GM19238 (cell line): Measurements from ENCODE around the gene MICAL3.

ENCODE experiments used
- DNase-seq: peaks from one replicate; pipeline ENCODE4 v3.0.0; 2011; ENCODE audit warnings: low spot score; ENCODE audit not compliant: insufficient read length

MICAL3 gene

DNA sequence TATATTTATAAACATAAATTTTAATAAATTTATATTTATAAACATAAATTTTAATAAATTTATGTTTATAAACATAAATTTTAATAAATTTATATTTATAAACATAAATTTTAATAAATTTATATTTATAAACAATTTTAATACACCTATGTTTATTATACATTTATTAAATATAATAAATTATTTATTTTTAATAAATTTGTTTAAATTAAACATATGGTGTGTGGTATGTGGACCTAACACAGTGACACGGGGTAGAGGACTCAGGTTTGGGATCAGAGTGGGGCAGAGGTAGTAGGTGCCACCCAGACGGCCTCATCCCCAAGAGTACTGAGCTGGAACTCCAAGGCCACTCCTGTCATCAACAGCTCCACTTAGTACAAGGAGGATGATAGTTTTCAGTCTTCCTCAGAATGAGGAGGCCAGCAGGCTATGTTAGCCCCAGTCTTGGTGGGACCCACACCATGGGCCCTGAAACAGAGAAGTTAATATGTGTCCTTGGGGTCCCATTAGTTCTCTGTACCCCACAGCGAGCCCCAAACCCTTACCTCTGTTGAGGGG is 203.4 kb downstream of the MICAL3 start:
- no peak for DNase-seq

- DNase-seq: no peak
Observed at GRCh38 chr22:17818649-17819048, 205.7 kb downstream of the MICAL3 start.

DNA sequence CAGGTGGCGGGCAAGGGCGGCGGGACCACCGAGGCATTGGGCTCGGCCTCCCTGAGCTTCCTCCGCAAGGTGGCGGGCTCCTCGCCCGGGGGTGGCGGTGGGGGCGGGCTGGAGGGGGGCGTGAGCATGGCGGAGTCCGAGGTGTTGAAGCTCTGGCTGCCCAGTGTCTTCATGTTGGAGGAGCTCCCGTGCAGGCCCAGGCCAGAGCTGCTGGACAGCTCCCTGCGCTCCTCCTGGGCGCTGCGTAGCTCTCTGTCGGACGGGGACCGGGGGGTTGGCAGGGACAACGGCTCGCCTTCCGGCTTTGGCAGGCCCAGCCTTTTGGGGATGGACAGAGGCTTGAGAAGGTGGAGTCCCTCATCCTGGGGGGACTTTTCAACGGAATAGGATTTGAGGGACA is 206.2 kb downstream of the MICAL3 start:
- DNase-seq: no peak

DNA sequence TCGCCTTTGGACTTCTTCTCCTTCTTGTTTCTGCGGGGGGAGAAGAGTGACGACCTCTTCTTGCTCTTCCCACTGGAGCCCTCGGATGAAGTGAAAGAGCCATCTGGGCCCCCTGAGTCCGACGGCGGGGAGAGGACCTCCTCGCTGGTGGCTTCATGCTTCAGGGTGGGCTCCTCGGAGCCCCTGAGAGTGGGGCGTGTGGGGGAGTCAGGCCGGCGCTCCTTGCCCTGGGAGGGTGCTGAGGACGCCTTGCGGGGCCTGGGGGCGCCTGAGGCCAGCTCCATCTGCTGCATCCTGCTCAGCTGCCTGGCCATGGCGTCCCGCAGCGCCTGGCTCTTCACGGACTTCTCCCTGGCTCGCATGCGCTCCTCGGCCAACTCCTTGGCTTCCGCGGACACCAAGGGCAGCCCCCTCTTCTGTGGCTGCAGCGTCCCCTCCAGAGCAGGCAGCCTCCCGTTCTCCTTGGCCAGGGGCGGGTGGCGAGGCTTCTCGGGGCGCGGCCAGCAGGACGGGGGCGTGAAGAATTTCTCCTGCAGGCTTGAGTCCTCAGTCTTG is 206.8 kb downstream of the MICAL3 start:
- no peak for DNase-seq

DNA sequence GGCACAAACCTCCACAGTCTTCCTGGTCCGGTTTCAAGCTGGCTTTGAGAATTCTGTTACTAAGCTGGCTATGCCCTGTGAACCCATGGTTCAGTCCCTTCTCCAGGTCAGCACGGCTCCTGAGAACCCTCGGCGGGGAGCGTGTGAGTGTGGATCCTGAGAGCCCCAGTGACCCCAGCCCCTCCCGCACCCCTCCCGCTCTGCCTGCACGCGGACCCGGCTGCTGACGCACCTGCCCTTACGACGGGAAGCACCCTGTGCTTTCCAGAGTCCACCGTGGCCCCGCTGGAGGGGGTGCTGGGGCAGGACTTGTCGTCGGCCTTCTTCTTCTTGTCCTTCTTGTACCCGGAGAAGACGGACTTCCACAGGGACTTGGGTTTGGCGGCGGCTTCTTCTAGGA is 207.3 kb downstream of the MICAL3 start:
- no peak for DNase-seq

GRCh38 chr22:17816649-17817048 is 207.7 kb downstream of the MICAL3 start:
- no peak for DNase-seq

DNA sequence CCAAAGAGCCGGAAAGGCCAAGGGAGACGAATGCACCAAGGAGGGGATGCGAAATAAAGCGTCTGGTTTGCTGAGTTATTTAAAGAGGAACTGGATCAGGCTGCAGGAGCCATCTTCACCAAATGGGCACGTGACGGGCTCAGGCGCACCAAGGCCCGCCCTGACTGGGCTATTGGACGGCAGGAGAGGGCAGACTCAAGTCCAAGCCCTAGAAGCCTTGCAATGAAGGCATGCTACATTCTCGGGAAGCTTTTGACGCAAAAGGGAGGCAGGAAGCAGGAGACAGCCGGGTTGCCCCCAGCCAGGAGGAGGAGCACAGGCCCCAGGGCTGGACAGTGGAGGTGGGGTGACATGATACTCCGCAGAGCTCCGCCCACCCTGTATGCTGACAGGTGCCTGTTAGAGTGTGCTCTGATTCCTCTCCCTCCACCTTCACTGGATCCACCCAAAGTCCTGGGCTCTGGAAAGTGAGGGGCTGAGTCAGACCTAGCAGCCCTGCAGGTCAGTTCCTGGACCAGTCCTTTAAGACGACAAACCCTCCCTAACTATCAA is 208.6 kb downstream of the MICAL3 start:
- no peak for DNase-seq

- DNase-seq: no peak
Observed at GRCh38 chr22:17814830-17815229, 209.5 kb downstream of the MICAL3 start.

- DNase-seq: no peak
Observed at GRCh38 chr22:17814084-17814483, 210.3 kb downstream of the MICAL3 start.

- no peak for DNase-seq
Observed at GRCh38 chr22:17811119-17811518, 213.2 kb downstream of the MICAL3 start.

GRCh38 chr22:17810570-17811116 is 213.7 kb downstream of the MICAL3 start:
- no peak for DNase-seq

DNA sequence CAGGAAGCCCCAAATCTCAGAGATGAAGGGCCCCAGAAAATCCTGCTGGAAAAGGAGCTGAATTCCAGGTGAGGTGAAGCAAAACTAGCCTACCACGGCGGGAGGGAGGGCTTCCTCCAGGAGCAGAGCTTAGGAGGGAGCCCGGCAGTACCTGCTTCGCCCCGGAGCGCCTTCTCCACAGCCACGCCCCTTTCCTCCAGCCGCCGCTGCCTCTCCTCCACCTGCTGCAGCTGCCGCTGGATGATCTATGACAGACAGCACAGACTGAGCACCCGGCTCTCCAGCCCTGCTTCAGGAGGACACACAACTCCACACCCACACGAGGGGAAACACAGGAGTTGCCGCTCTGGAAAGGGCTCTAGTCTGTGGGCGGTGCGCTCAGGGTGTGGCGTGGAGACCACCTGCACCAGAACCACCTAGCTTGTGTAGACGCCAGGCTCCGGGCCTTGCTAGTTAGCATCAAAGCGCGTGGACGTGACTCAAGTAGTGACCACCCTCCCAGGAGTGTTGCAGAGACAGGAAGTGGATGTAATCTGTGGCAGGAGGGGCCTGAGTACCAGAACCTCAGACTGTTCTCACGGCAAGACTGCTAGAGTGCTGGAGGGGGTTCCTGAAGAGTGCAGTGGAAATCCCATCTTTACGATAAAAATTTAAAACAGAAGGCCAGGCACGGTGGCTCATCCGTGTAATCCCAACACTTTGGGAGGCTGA is 215.5 kb downstream of the MICAL3 start:
- DNase-seq: no peak

DNA sequence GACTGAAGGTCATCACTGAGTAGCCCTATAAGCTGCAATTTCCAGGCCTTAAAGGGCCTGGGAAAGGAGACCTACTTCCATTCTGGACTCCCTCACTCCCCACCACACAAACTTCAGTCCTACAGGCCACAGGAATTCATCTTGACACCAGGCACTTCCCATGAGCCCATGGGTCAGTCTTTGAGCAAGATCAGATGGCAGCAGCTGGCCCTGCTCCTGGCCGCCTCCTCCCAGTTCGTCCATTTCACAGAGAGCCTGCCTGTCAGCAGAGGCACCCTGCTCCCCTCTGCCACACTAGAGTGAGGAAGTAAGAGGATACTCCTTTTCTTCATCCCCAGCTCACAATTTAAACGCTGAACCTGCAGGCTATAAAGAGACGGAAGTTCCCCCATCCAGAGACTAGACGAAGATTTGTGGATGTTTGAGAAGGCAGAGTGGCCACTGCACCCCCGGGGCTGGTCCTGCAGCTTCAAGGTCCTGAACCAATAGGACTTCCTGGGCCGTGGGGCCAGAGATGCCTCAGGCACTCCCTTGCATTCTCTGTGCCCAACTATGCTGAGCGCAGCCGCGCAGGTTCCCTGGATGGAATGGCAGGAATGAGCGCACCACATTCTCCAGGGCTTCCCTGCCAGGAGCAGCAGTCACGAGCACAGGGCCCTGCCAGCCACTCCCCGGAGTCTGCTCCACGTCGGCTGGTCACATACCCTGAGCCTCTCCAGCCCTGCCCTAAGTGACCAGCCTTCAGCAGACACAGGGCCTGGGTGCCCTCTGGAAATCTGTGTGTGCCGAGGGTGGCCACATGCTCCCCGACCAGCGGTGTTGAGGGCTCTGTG is 216.6 kb downstream of the MICAL3 start:
- no peak for DNase-seq

DNA sequence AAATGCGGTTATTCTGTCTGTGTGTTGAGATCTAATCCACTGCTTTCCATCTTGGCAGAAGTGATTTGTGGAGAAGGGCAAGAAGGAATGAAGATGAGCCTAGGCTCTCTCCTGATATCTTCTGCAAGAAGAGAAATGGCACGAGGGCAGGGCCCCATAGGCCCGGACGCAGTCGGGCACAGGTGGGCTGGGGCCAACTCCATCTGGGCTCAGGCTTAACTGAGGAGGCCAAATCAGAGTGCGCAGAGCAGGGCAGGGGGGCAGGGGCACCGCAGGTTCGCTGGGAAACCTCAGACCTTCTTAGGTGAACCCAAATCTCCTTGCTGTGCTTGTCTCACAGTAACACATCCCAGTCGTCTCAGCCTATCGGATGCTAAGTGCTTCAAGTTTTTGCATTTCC is 217.3 kb downstream of the MICAL3 start:
- no peak for DNase-seq

DNA sequence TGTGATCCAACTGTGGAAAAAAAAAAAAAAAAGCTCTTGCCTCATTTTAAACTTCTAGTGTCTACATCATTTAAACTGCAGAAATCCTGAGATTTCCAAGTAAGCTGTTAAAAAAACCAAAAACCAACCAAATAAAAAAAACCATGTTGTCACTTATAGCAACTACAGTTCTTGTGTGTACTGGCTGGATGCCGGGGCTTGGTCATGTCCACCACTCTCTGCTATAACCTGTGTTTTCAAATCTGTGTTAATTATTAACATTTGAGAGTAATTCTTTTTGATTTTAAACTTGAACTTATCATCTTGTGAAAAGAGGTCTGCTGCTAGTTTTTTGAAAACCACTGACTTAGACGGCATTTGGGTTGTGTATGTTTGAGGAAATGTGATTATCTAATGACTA is 217.9 kb downstream of the MICAL3 start:
- no peak for DNase-seq

DNA sequence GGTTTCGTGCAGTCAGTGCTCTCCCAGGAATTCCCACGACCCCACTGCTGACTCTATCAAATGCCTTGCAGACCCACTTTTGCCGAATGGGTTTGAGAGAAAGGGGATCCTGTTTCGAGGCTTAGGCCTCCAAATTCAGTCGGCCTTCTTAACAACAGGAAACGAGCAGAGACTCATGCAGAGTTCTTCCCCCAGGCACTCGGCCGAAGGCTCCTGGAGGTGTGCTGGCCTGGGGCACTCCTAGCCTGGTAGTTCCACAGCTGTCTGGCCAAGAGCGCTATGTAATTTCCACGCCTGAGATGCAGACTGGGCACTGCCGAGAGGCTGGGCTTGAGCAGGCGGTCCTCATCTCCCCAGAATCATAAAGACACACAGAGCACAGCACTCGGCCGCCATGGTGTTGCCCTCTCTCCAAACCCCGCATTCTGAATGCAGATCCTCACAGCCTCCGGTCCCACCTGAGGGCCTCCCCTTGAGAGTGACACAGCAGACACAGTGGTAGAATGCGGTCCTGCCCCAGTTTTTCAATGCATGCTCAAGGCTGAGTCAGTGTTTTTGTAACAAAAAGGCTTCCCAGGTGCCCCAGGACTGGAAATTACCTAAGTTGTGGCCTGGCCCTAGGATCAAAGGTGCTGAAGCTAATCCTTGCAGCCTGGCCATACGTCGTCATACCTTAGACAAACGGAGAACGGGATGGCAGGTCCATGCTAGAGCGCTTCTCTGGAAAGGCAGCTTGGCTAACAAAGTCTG is 219.9 kb downstream of the MICAL3 start:
- DNase-seq: no peak

- DNase-seq: no peak
Observed at GRCh38 chr22:17803609-17804270, 220.6 kb downstream of the MICAL3 start.

DNA sequence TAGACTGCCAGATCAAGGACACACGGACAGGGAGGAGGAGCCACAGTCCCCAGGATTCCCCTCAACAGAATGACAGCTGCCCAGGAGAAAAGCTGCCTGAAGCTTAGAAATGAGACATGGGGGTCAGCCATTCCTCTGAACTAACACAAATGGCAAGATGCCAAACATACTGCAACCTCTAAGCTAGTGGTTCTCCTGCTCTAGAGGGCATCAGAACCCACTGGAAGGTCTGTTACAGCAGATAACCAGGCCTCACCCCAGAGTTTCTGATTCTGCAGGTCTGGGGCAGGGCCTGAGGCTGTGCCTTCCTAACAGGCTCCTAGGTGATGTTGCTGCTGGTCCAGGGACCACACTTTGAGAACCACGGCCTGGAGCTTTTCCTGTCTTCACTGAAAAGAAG is 221.5 kb downstream of the MICAL3 start:
- no peak for DNase-seq

- no peak for DNase-seq
Observed at GRCh38 chr22:17802411-17802810, 221.9 kb downstream of the MICAL3 start.
